Smooth muscle cell (in vitro differentiated cells): ENCODE data around the gene TERT. TPM values are rescaled to one million over a fixed set of nuclear protein-coding genes. Genes with fewer than 3 reads are reported as not detected.

Experiments used
- DNase-seq: peaks from one replicate; lab custom pipeline; 2025; ENCODE audit not compliant: unreplicated experiment; lab: John Stamatoyannopoulos, UW
- H2AFZ ChIP-seq: fragments of 200-600 bp; sonication (generic); 2 replicates; pipeline ENCODE4 v1.6.0; 2016; ENCODE audit warnings: antibody characterized with exemption, low read depth, mild to moderate bottlenecking
- H3F3A ChIP-seq: fragments of 200-600 bp; sonication (generic); 2 replicates; pipeline ENCODE4 v1.6.0; 2017; ENCODE audit warnings: antibody characterized with exemption, low read depth
- H3K27ac ChIP-seq: fragments of 200-600 bp; sonication (generic); 2 replicates; pipeline ENCODE4 v1.5.1; 2016; ENCODE audit warnings: low read depth, mild to moderate bottlenecking
- H3K27me3 ChIP-seq: fragments of 200-600 bp; sonication (generic); 2 replicates; pipeline ENCODE4 v1.6.1; 2016; ENCODE audit warnings: low read depth, mild to moderate bottlenecking
- H3K36me3 ChIP-seq: fragments of 200-600 bp; sonication (generic); 2 replicates; pipeline ENCODE4 v1.5.1; 2016; ENCODE audit warnings: low read depth
- H3K4me1 ChIP-seq: fragments of 200-600 bp; sonication (generic); 2 replicates; pipeline ENCODE4 v1.5.1; 2016; ENCODE audit warnings: low read depth
- H3K4me2 ChIP-seq: fragments of 200-600 bp; sonication (generic); 2 replicates; pipeline ENCODE4 v1.6.0; 2016; ENCODE audit warnings: mild to moderate bottlenecking
- H3K4me3 ChIP-seq: fragments of 200-600 bp; sonication (generic); 2 replicates; pipeline ENCODE4 v1.5.1; 2016; ENCODE audit warnings: mild to moderate bottlenecking
- H3K79me2 ChIP-seq: fragments of 200-600 bp; sonication (generic); 2 replicates; pipeline ENCODE4 v1.6.0; 2016; ENCODE audit warnings: low read depth, mild to moderate bottlenecking
- H3K9ac ChIP-seq: fragments of 200-600 bp; sonication (generic); 2 replicates; pipeline ENCODE4 v1.6.0; 2016; ENCODE audit warnings: low read depth
- H3K9me3 ChIP-seq: fragments of 200-600 bp; sonication (generic); replicated peaks from 2 replicates; pipeline ENCODE4 v1.5.1; 2016; ENCODE audit warnings: low read depth
- H4K20me1 ChIP-seq: fragments of 200-600 bp; sonication (generic); 2 replicates; pipeline ENCODE4 v1.6.0; 2016; ENCODE audit warnings: low read depth
- CTCF ChIP-seq: fragments of 200-600 bp; sonication (generic); IDR thresholded peaks from 2 replicates; pipeline ENCODE4 v1.5.1; 2017; ENCODE audit warnings: borderline replicate concordance, mild to moderate bottlenecking, antibody characterized with exemption; ENCODE audit not compliant: insufficient read depth, poor library complexity, severe bottlenecking
- WGBS: methylation state at CpG from one replicate; pipeline ENCODE4 v1.1.7; 2016; ENCODE audit warnings: low lambda C conversion rate; 5-methylcytosine and 5-hydroxymethylcytosine counted together
- polyA plus RNA-seq: library from polyadenylated mRNA; unstranded; fragments of >200 nt; fragmentation: Nextera tagmentation; extraction: Ambion mirVana; gene quantifications from 2 replicates; pipeline ENCODE4 v1.2.1, GENCODE V29; 2016
- total RNA-seq: library from RNA; depleted of rRNA; stranded (reverse); fragments of >200 nt; gene quantifications from 2 replicates; pipeline ENCODE4 v1.2.3, GENCODE V29; 2014

The TERT gene
- total and polyA plus RNA-seq, 2 experiments from 2014 or later: not detected

GRCh38 chr5:1216918-1217295 lies 78.0 kb downstream of the TERT start:
- H2AFZ ChIP-seq: no peak overlapping the region
- DNase-seq: no peak
- H3F3A ChIP-seq: no peaks in the 10 kb centered on the region
- no peak for TF ChIP-seq CTCF
- H3K79me2 ChIP-seq: no peaks in the 10 kb centered on the region
- H4K20me1 ChIP-seq: no peaks in the 10 kb centered on the region
- H3K4me1 ChIP-seq: no peaks in the 10 kb centered on the region
- no peak overlapping the region for H3K9ac ChIP-seq
- WGBS: 92% methylated on average over 18 of the region's 18 CpGs
- no peaks in the 10 kb centered on the region for H3K27me3 ChIP-seq
- H3K4me3 ChIP-seq: no peak overlapping the region
- no peak overlapping the region for H3K4me2 ChIP-seq
- H3K36me3 ChIP-seq: no peaks in the 10 kb centered on the region
- H3K9me3 ChIP-seq: no peaks in the 10 kb centered on the region
- H3K27ac ChIP-seq: no peak overlapping the region

- no peak overlapping the region for H3K27ac ChIP-seq
- H3K27me3 ChIP-seq: no peaks in the 10 kb centered on the region
- H3K79me2 ChIP-seq: no peaks in the 10 kb centered on the region
- no peaks in the 10 kb centered on the region for H3F3A ChIP-seq
- H3K4me1 ChIP-seq: no peaks in the 10 kb centered on the region
- WGBS: 96% methylated on average over 38 of the region's 38 CpGs
- no peak overlapping the region for H3K4me2 ChIP-seq
- no peaks in the 10 kb centered on the region for H3K36me3 ChIP-seq
- H3K9ac ChIP-seq: no peak overlapping the region
- H2AFZ ChIP-seq: no peak overlapping the region
- no peak for TF ChIP-seq CTCF
- H4K20me1 ChIP-seq: no peaks in the 10 kb centered on the region
- H3K9me3 ChIP-seq: no peaks in the 10 kb centered on the region
- DNase-seq: no peak
- no peak overlapping the region for H3K4me3 ChIP-seq
These were observed 78.5 kb downstream of the TERT start for GRCh38 chr5:1216211-1216917.

GRCh38 chr5:1215320-1216096 lies 79.4 kb downstream of the TERT start:
- Histone ChIP-seq H3K27me3 (no peaks in the 10 kb centered on the region), H3K4me3 (no peak overlapping the region), H4K20me1 (no peaks in the 10 kb centered on the region), H3K4me2 (no peak overlapping the region), H3K27ac (no peak overlapping the region), H3K4me1 (no peaks in the 10 kb centered on the region), H2AFZ (no peak overlapping the region), H3F3A (no peaks in the 10 kb centered on the region), H3K9ac (no peak overlapping the region), H3K79me2 (no peaks in the 10 kb centered on the region), H3K36me3 (no peaks in the 10 kb centered on the region), H3K9me3 (no peaks in the 10 kb centered on the region)
- no peak for TF ChIP-seq CTCF
- no peak for DNase-seq
- WGBS: 95% methylated on average over 23 of the region's 23 CpGs

GRCh38 chr5:1214936-1215220 lies 80.0 kb downstream of the TERT start:
- Histone ChIP-seq H2AFZ (no peak overlapping the region), H3K9ac (no peak overlapping the region), H3K27ac (no peak overlapping the region), H3K4me3 (no peak overlapping the region), H3K4me1 (no peaks in the 10 kb centered on the region), H4K20me1 (no peaks in the 10 kb centered on the region), H3K36me3 (no peaks in the 10 kb centered on the region), H3K4me2 (no peak overlapping the region), H3K9me3 (no peaks in the 10 kb centered on the region), H3K79me2 (no peaks in the 10 kb centered on the region), H3K27me3 (no peaks in the 10 kb centered on the region), H3F3A (no peaks in the 10 kb centered on the region)
- WGBS: 94% methylated on average over 2 of the region's 2 CpGs
- TF ChIP-seq CTCF: no peak
- no peak for DNase-seq
